Prostate gland (tissue), 2 donors: ENCODE results near the gene NF2.

Experiments used
- CTCF ChIP-seq, 4 experiments: fragments of 200-600 bp in 2 of 4; fragments of 450-650 bp in 2 of 4; sonication (generic) in 2 of 4; IDR thresholded peaks; 1 replicate in 3 of 4; 2 replicates in 1 of 4; pipeline ENCODE4 v1.5.1; 2016 to 2019; ENCODE audit warnings: antibody characterized with exemption in 4 of 4, mild to moderate bottlenecking in 2 of 4, moderate library complexity in 2 of 4
- POLR2AphosphoS5 ChIP-seq: sonication (generic); formaldehyde crosslinking; IDR thresholded peaks from one replicate; pipeline ENCODE4 v1.6.1; 2017; ENCODE audit warnings: antibody characterized with exemption

GRCh38 chr22:29661336-29661735, 57.9 kb downstream of the NF2 start:
- no peak for TF ChIP-seq CTCF (IDR thresholded peaks at IDR 0.05)
- TF ChIP-seq POLR2AphosphoS5, result no peak
